Activated CD8-positive, alpha-beta memory T cell treated with anti-CD3 and anti-CD28 coated beads, Interleukin-2, amount 50 U/mL, for 1 hour (primary cell): ENCODE data around the gene SDCCAG8.

ENCODE experiments used
- DNase-seq: peaks from one replicate; pipeline ENCODE4 v3.0.0-alpha.2; 2020; ENCODE audit errors: extremely low read depth

Gene SDCCAG8

GRCh38 chr1:243281672-243282071, 25.8 kb downstream of the SDCCAG8 start:
- DNase-seq = no peak

- no peak for DNase-seq
These were observed 30.7 kb downstream of the SDCCAG8 start for GRCh38 chr1:243286409-243287122.

GRCh38 chr1:243287123-243287460, 31.3 kb downstream of the SDCCAG8 start:
- no peak for DNase-seq

GRCh38 chr1:243287652-243288051, 31.8 kb downstream of the SDCCAG8 start:
- no peak for DNase-seq

DNA sequence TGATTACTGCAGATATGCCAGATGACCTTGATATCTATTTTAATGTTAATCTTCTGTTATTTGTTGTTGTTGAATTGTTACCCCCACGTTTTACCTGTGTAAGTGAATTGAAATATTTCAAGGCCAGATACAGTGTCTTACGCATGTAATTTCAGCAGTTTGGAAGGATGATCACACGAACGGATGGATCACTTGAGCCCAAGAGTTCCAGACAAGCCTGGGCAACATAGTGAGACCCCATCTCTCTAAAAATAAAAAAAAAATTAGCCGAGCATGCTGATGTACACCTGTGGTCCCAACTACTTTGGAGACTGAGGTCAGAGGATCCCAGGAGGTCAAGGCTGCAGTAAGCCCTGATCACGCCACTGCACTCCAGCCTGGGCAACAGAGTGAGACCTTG, 32.2 kb downstream of the SDCCAG8 start:
- DNase-seq = no peak

- no peak for DNase-seq
These were observed 35.5 kb downstream of the SDCCAG8 start for GRCh38 chr1:243291292-243291691.

DNA sequence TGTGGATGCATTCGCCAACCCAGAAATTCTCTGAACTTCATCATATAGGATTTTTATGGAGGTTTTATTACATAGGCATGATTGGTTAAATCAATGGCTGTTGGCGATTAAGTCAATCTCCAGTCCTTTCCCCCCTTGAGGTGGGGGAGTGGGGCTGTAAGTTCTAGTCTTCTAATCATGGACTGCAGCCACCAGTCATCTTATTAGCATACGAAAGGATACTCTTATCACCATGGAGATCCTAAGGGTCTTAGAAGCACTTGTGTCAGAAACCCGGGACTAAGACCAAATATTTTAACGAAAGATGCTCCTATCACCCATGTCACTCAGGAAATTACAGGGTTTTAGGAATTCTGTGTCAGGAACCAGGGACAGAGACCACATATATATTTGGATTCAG, 36.3 kb downstream of the SDCCAG8 start:
- no peak for DNase-seq

DNA sequence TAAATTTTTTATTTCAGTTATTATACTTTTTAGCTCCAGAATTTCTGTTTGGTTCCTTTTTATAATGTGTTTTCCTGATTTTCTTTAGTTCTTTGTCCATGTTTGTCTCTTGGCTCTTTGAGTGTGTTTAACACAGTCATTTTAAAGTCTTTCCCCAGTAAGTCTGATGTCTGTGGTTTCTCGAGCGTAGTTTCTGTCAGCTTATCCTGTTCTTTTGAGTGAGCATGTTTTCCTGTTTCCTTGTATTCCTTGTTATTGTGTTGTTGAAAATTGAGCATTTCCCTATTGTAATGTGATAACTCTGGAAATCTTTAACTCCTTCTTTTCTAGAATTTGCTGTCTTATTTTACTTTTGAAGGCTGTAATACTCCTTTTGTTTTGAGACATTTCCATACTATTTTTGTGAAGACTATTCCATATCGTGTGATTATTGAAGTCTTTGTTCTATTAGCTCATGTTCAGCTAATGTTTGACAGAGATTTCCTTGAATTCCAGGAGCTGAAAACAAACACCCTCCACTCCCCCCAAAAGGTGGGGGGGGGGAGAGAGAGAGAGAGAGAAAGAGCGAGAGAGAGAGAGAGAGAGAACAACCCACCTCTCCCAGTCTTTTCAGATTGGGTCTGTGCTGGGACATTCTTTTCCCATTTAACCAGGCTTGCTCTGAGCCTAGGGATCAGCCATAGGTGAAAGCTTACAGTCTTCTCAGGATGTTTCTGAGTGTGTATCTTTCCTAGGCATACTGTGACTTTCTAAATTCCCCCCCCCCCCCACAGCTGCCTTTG, 38.3 kb downstream of the SDCCAG8 start:
- DNase-seq = no peak

GRCh38 chr1:243294723-243295121, 38.9 kb downstream of the SDCCAG8 start:
- no peak for DNase-seq

- no peak for DNase-seq
These were observed 43.2 kb downstream of the SDCCAG8 start for GRCh38 chr1:243299069-243299468.

- no peak for DNase-seq
These were observed 45.2 kb downstream of the SDCCAG8 start for GRCh38 chr1:243301059-243301458.

GRCh38 chr1:243311809-243312208, 56.0 kb downstream of the SDCCAG8 start:
- DNase-seq = no peak

GRCh38 chr1:243312952-243313634, 57.3 kb downstream of the SDCCAG8 start:
- no peak for DNase-seq

DNA sequence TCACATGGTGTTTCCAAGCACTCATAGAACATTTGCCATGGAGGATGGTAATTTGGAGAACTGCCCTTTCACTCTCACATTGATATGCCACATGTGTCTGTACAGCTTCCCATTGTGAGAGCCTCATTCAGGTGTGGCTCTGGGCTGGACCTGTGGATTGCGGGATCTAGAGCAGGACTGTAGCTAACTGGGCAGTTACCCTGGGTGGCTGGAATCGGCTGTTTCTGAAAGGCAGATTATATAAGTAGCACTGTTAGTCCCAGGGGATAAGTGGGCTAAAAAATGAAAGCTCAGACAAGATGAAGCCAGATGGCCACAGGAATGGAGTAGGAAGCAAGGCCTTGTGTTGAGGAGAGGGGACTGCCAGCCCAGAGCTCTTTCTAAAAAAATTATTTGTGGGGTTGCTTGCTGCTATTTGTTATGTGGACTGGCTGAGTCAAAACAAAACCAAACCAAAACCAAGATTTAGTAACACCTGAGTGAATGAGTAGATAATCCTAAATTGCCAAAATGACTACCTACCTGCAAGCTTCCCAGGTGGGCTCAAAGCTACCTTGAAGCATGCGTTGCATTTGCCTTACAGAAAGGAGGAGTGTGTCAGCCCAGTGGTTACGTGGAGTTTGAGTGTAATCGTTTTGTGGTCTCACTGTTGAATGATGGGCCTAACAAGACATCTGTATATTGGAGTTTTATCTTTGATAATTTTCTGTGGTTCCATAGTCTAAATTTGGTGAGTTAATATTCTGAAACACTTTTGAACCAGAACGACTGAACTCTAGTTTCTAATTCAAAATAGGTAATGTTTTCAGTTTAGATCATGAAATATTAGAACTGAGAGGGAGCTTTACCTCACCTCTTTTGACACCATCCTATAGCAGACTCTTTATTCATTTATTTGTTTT, 58.0 kb downstream of the SDCCAG8 start:
- no peak for DNase-seq

DNA sequence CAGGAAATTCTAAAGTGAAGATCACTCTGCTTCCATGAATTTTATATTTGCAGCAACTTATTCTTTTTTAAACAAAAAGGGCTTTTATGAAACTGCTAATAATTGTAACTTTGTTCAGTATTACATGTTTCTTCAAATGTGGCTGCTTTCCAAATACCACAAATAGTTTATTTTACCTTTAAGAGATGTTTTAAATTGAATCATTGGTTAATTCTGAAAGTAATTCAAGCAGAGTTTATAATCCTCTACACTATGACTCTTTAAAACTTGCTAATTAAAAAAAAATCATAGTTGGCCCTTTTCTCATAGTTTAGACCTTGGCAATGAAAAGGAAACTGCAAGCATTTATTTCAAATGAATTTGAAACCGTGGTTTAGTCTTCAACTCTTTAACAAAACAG, 59.6 kb downstream of the SDCCAG8 start:
- no peak for DNase-seq

DNA sequence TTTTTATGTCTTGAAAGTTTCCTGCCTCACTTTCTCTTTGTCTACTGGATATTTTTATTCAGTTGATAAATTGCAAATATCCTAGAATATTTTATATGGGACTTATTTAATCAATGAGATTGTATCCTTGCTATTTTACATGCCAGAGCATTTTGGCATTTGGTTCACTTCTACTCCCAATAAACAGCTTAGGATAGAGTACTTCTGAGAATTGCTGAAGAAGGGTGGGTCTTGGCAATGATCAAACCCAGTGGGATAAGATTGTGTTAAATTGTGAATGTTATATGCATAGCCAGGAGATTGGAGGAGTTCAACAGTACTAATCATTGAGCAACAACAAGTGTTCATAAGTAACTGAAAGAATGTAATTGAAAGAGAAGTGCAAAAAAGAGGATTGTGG, 60.1 kb downstream of the SDCCAG8 start:
- DNase-seq = no peak

- DNase-seq = no peak
These were observed 60.6 kb downstream of the SDCCAG8 start for GRCh38 chr1:243316366-243316989.

GRCh38 chr1:243320224-243320623, 64.4 kb downstream of the SDCCAG8 start:
- DNase-seq = no peak

DNA sequence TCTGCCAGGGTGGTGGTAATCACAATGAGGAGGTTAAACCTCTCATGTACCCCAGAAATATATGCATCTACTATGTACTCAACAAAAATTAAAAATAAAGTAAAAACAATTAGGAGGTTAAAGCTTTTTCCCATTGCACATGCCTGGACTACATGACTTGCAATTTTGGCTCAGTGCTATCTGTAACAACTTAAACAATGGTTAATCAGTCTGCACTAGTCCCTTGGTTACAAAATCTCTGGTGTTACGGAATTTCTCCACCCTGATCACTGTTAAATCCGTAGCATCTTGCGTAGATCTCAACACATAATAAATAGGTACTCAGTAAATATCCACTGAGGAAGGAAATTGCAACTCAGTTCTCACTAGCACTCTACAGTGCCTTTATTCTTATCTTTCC, 66.5 kb downstream of the SDCCAG8 start:
- no peak for DNase-seq

- no peak for DNase-seq
These were observed 67.7 kb downstream of the SDCCAG8 start for GRCh38 chr1:243323491-243323890.

DNA sequence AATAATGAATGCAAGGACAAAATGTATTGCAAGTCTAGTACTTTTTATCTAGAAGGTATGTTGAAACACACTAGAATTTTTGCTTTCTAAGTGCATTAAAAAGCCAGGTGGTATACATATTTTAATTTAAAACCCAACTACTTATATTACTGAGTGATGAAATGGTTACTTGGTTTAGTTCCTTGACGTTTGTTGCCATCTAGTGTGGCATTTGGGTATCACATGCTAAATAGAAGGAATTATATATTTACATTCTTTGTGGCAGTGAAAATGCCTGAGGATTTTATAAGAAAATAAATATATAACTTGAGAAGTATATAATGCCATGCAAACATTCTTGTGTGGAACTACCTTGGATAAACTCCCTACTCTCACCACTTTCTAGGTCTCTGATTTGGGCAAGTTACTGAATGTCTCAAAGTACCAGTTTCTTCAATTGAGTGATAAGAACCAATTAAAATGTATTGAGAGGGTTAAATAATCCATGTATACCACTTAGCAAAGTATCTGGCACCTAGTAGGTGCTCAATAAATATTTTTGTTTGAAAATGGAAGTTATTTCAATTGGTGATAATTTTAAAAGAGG, 69.6 kb downstream of the SDCCAG8 start:
- no peak for DNase-seq
